ENCODE measurements around the gene ITGA1.

- TF ChIP-seq, protein P1, sequence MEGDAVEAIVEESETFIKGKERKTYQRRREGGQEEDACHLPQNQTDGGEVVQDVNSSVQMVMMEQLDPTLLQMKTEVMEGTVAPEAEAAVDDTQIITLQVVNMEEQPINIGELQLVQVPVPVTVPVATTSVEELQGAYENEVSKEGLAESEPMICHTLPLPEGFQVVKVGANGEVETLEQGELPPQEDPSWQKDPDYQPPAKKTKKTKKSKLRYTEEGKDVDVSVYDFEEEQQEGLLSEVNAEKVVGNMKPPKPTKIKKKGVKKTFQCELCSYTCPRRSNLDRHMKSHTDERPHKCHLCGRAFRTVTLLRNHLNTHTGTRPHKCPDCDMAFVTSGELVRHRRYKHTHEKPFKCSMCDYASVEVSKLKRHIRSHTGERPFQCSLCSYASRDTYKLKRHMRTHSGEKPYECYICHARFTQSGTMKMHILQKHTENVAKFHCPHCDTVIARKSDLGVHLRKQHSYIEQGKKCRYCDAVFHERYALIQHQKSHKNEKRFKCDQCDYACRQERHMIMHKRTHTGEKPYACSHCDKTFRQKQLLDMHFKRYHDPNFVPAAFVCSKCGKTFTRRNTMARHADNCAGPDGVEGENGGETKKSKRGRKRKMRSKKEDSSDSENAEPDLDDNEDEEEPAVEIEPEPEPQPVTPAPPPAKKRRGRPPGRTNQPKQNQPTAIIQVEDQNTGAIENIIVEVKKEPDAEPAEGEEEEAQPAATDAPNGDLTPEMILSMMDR (conservative IDR thresholded peaks at IDR 0.05 in 1 of 2, IDR thresholded peaks at IDR 0.05 in 1 of 2; ENCODE audit: extremely low read depth in 1 of 2, insufficient read depth in 1 of 2, low read depth in 1 of 2, low read length in 2 of 2), result no peak
- TF ChIP-seq EZH2 (IDR thresholded peaks at IDR 0.05; ENCODE audit: borderline replicate concordance, low read length), result no peak
Observed at GRCh38 chr5:52808316-52808901, 20.7 kb downstream of the ITGA1 start.
